HepG2 (cell line): ENCODE data around the gene CCDC197. TPM values are rescaled to one million over a fixed set of nuclear protein-coding genes. Genes with fewer than 3 reads are reported as not detected.

Experiments used
- ATAC-seq: fragments of 200-7000 bp; cut with Tn5 transposase; 3 replicates; pipeline ENCODE4 v1.9.1; 2020; ENCODE audit warnings: mild to moderate bottlenecking, moderate library complexity
- BruUV-seq: library from RNA; stranded (reverse); fragments of 400-500 nt; replicated peaks from 2 replicates; lab custom pipeline; 2021; lab: Mats Ljungman, UMichigan
- CTCF ChIA-PET: fragments of 300-600 bp; formaldehyde crosslinking; extraction: SDS; loops from one replicate; lab custom pipeline; 2021; ENCODE audit warnings: low total read pairs, inconsistent platforms, low intra/inter-chr PET ratio; lab: Yijun Ruan, JAX
- POLR2A ChIA-PET: fragments of 350-600 bp; sonication (Branson Sonifier 250); formaldehyde crosslinking; loops from one replicate; lab custom pipeline; 2020; ENCODE audit warnings: antibody characterized with exemption, inconsistent platforms; lab: Yijun Ruan, JAX
- DNase-seq: peaks from one replicate; pipeline ENCODE4 v3.0.0-alpha.2; 2015; ENCODE audit warnings: low spot score
- FAIRE-seq: peaks from 3 replicates; lab custom pipeline; 2011; peaks lifted over from hg19 to GRCh38; lab: Jason Lieb, UNC
- H2AFZ ChIP-seq: one replicate; pipeline ENCODE4 v1.6.1; 2011; ENCODE audit warnings: low read length, inconsistent platforms
- H3K27ac ChIP-seq: fragments of 300-600 bp; 3 replicates; pipeline ENCODE4 v1.8.0; 2011; ENCODE audit warnings: mixed run types, mild to moderate bottlenecking, mixed read lengths, low read length, inconsistent platforms; ENCODE audit not compliant: insufficient read depth; ENCODE audit errors: extremely low read length
- H3K27me3 ChIP-seq, 2 experiments: fragments of 200-600 bp in 1 of 2; 2 replicates in 1 of 2; 3 replicates in 1 of 2; pipeline versions ENCODE4 v1.6.0 to v1.8.0; 2011; ENCODE audit warnings: low read length in 2 of 2, mild to moderate bottlenecking in 2 of 2, moderate library complexity in 2 of 2, inconsistent platforms in 1 of 2; ENCODE audit not compliant: insufficient read depth in 2 of 2, control insufficient read depth in 1 of 2
- H3K36me3 ChIP-seq, 2 experiments: fragments of 200-600 bp in 1 of 2; replicated peaks in 1 of 2; 2 replicates in 1 of 2; 3 replicates in 1 of 2; pipeline versions ENCODE4 v1.5.1 to v1.8.0; 2011; ENCODE audit warnings: low read length in 2 of 2, inconsistent platforms in 1 of 2; ENCODE audit not compliant: insufficient read depth in 2 of 2, control insufficient read depth in 1 of 2
- H3K4me1 ChIP-seq: 2 replicates; pipeline ENCODE4 v1.5.1; 2012; ENCODE audit warnings: low read length, inconsistent platforms; ENCODE audit not compliant: insufficient read depth
- H3K4me2 ChIP-seq: 2 replicates; pipeline ENCODE4 v1.6.0; 2011; ENCODE audit warnings: low read depth, low read length, inconsistent platforms
- H3K4me3 ChIP-seq, 3 experiments: fragments of 200-600 bp in 1 of 3; sonication (generic), shearing (Covaris generic) in 1 of 3; replicated peaks in 1 of 3; 2 replicates each; pipeline ENCODE4 v1.5.1; 2011 to 2016; ENCODE audit warnings: low read length in 3 of 3, inconsistent platforms in 2 of 3, low read depth in 2 of 3, mild to moderate bottlenecking in 2 of 3, control low read depth in 1 of 3, mixed read lengths in 1 of 3; ENCODE audit not compliant: insufficient read depth in 1 of 3
- H3K79me2 ChIP-seq: one replicate; pipeline ENCODE4 v1.6.1; 2011; ENCODE audit warnings: low read length, inconsistent platforms; ENCODE audit not compliant: insufficient read depth
- H3K9ac ChIP-seq: 2 replicates; pipeline ENCODE4 v1.6.0; 2011; ENCODE audit warnings: mild to moderate bottlenecking, low read depth, low read length, inconsistent platforms; ENCODE audit not compliant: insufficient read depth
- H3K9me3 ChIP-seq: 2 replicates; pipeline ENCODE4 v1.5.1; 2012; ENCODE audit warnings: mild to moderate bottlenecking, low read length
- H4K20me1 ChIP-seq: 2 replicates; pipeline ENCODE4 v1.6.0; 2011; ENCODE audit warnings: inconsistent platforms, mild to moderate bottlenecking, low read length, moderate library complexity; ENCODE audit not compliant: insufficient read depth
- ARNT2 ChIP-seq: sonication (generic); formaldehyde crosslinking; IDR thresholded peaks from 2 replicates; pipeline ENCODE4 v1.8.0; 2022; ENCODE audit warnings: mild to moderate bottlenecking, low read depth, missing genetic modification reagents, moderate library complexity
- ATF1 ChIP-seq: IDR thresholded peaks from 2 replicates; pipeline ENCODE4 v1.6.1; 2016; ENCODE audit warnings: mild to moderate bottlenecking, control low read depth
- ETV5 ChIP-seq: IDR thresholded peaks from 2 replicates; pipeline ENCODE4 v1.6.1; 2018; ENCODE audit warnings: missing biosample characterization, missing genetic modification reagents, inconsistent platforms, borderline replicate concordance
- GFI1 ChIP-seq: sonication (generic); formaldehyde crosslinking; IDR thresholded peaks from 2 replicates; pipeline ENCODE4 v1.5.0; 2020; ENCODE audit warnings: missing genetic modification reagents, mild to moderate bottlenecking, borderline replicate concordance
- HOXA3 ChIP-seq: sonication (generic); formaldehyde crosslinking; IDR thresholded peaks from 2 replicates; pipeline ENCODE4 v1.5.0; 2020; ENCODE audit warnings: missing genetic modification reagents
- KDM5B ChIP-seq: sonication (generic); formaldehyde crosslinking; IDR thresholded peaks from 2 replicates; pipeline ENCODE4 v1.4.0; 2020; ENCODE audit warnings: missing genetic modification reagents, mild to moderate bottlenecking, borderline replicate concordance
- NFRKB ChIP-seq: fragments of 450-650 bp; IDR thresholded peaks from 2 replicates; pipeline ENCODE4 v1.6.1; 2017
- NR2C2 ChIP-seq: sonication (generic); formaldehyde crosslinking; IDR thresholded peaks from 2 replicates; pipeline ENCODE4 v1.4.0; 2020; ENCODE audit warnings: missing genetic modification reagents, mild to moderate bottlenecking, moderate library complexity, borderline replicate concordance
- NR2F1 ChIP-seq, 2 experiments: fragments of 450-650 bp in 1 of 2; formaldehyde crosslinking in 1 of 2; IDR thresholded peaks; 2 replicates each; pipeline versions ENCODE4 v1.5.0 to v1.6.1; 2016 to 2020; ENCODE audit warnings: mild to moderate bottlenecking in 1 of 2, missing compliant biosample characterization in 1 of 2, missing genetic modification reagents in 1 of 2, moderate library complexity in 1 of 2
- PLRG1 ChIP-seq: fragments of 450-650 bp; conservative IDR thresholded peaks from 2 replicates; pipeline ENCODE4 v1.6.1; 2016
- RARA ChIP-seq: IDR thresholded peaks from 2 replicates; pipeline ENCODE4 v1.6.1; 2016; ENCODE audit warnings: missing genetic modification reagents, missing compliant biosample characterization
- TBP ChIP-seq: sonication (generic); formaldehyde crosslinking; IDR thresholded peaks from 2 replicates; pipeline ENCODE4 v1.5.0; 2020; ENCODE audit warnings: missing genetic modification reagents
- ZFAT ChIP-seq: sonication (generic); formaldehyde crosslinking; conservative IDR thresholded peaks from 2 replicates; pipeline ENCODE4 v1.8.1; 2023; ENCODE audit warnings: missing genetic modification reagents, inconsistent platforms
- ZFP36 ChIP-seq: fragments of 150-350 bp; IDR thresholded peaks from 2 replicates; pipeline ENCODE4 v1.6.1; 2018; ENCODE audit warnings: borderline replicate concordance, low read length, low read depth; ENCODE audit not compliant: partially characterized antibody
- ZNF260 ChIP-seq: sonication (generic); formaldehyde crosslinking; IDR thresholded peaks from 2 replicates; pipeline ENCODE4 v1.4.0; 2020; ENCODE audit warnings: missing genetic modification reagents, low read depth, mild to moderate bottlenecking, borderline replicate concordance
- ZNF468 ChIP-seq: sonication (generic); formaldehyde crosslinking; IDR thresholded peaks from 2 replicates; pipeline ENCODE4 v1.8.0; 2022; ENCODE audit warnings: mild to moderate bottlenecking, moderate library complexity, missing genetic modification reagents
- ZNF780A ChIP-seq: sonication (generic); formaldehyde crosslinking; IDR thresholded peaks from 2 replicates; pipeline ENCODE4 v1.8.0; 2022; ENCODE audit warnings: mild to moderate bottlenecking, missing genetic modification reagents, moderate library complexity
- WGBS: methylation state at CpG from one replicate; pipeline ENCODE4 v1.1.6; 2017; ENCODE audit warnings: low lambda C conversion rate; 5-methylcytosine and 5-hydroxymethylcytosine counted together
- in situ Hi-C: cut with HindIII; loops from 2 replicates; pipeline ENCODE4 v1.10.0; 2017; ENCODE audit warnings: low pct_unique_long_range_greater_than_20kb; ENCODE audit not compliant: extremely low pct_ligation_motif_present
- intact Hi-C: fragments of 100-400 bp; cut with micrococcal nuclease; formaldehyde crosslinking; loops from one replicate; pipeline ENCODE4 v1.10.0; 2022; ENCODE audit not compliant: unreplicated experiment
- polyA plus RNA-seq, 8 experiments: library from polyadenylated mRNA; depleted of rRNA in 3 of 8; stranded (reverse) in 7 of 8; unstranded in 1 of 8; fragments of >200 nt; fragmentation: Illumina TruSeq in 4 of 8; extraction: Trizol in 4 of 8; gene quantifications; 2 replicates each; pipeline versions ENCODE4 v1.2.1 to v1.2.3, GENCODE V29; 2011 to 2016; ENCODE audit warnings: low read depth in 4 of 8, missing spikeins in 1 of 8, mixed read lengths in 1 of 8; ENCODE audit not compliant: insufficient read depth in 1 of 8
- total RNA-seq, 5 experiments: library from RNA; depleted of rRNA; stranded (reverse); fragments of >200 nt; fragmentation: Illumina TruSeq; extraction: Trizol; gene quantifications; 2 replicates each; pipeline ENCODE4 v1.2.3, GENCODE V29; 2016; ENCODE audit warnings: low read depth in 1 of 5
- TF ChIP-seq, protein P1 (sequence below): IDR thresholded peaks from 2 replicates; pipeline ENCODE4 v1.6.1; 2016; ENCODE audit warnings: low read depth, missing genetic modification reagents, missing compliant biosample characterization
- TF ChIP-seq, protein P2 (sequence below): sonication (generic); formaldehyde crosslinking; IDR thresholded peaks from 2 replicates; pipeline ENCODE4 v1.4.0; 2020; ENCODE audit warnings: missing genetic modification reagents

The CCDC197 gene
- total and polyA plus RNA-seq, 2 of the 13 experiments (the other 11 are each of a cell fraction or from before 2014, with no cell fraction given), result 0.11 to 0.13 TPM

DNA sequence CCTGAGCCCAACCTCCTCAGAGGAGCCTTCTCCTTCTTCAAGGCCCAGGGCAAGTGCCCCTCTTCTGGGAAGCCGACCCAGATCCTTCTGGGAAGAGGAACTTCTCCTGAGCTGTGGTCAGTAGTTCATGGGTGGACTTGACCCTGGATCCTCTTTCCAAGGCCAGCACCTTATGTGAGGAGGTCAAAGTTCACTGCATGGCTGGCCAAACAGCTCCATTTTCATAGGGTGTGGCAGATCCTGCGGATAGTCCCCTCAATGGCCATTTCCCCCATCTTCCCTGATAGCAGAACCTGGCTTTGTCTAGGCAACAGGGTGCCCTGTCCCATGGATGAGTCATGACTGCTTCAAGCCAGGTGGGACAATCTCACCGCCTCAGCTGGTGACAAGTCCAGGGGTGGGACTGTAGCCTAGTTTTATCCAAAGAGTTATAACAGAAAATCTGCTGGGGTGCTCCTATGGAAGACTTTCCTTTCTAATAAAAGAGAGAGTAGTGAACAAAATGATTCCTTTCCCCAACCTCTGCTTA, 31.1 kb upstream of the CCDC197 start:
- Histone ChIP-seq H3K27me3 (peaks cover 1 to 10% of the 10 kb centered on the region in 2 experiments; a peak in 3 of 5 replicates), H3K36me3 (no peaks in the 10 kb centered on the region), H3K4me3 (no peak overlapping the region), H3K9me3 (no peaks in the 10 kb centered on the region), H4K20me1 (no peaks in the 10 kb centered on the region), H2AFZ (no peak overlapping the region), H3K4me2 (peak overlapping the region; percentile 20; the same call in 1 of the 2 replicates), H3K9ac (no peak overlapping the region), H3K4me1 (peaks cover 49% of the 10 kb centered on the region), H3K27ac (no peak overlapping the region), H3K79me2 (no peaks in the 10 kb centered on the region)
- ATAC-seq (no peak), DNase-seq (no peak), FAIRE-seq (no peak)
- in situ Hi-C loops (no loop called here), intact Hi-C loops (no loop called here)
- no TSS peak for BruUV-seq
- ChIA-PET POLR2A (interaction anchor here (1.0 to 1.6 kb wide), 5 partner anchors 9 to 423 kb away, joined by 3 to 5 read pairs (median 3); partner anchors contain the start of gene SERPINA1), CTCF (no interaction called here)
- WGBS, result 29% methylated on average over 1 of the region's 3 CpGs
- TF ChIP-seq ZNF260 (CRISPR knock-in tag) (no peak), ZNF468 (CRISPR knock-in tag) (no peak), ZFP36 (no peak), KDM5B (CRISPR knock-in tag) (no peak), ZNF780A (CRISPR knock-in tag) (no peak), PLRG1 (no peak), NFRKB (no peak), NR2C2 (CRISPR knock-in tag) (peak; percentile 51; the same call in 1 of the 2 replicates), RARA (0 out of 2 replicates have a peak, but pooled peaks have one; percentile 6), ZFAT (CRISPR knock-in tag) (no peak), TBP (no peak), ARNT2 (CRISPR knock-in tag) (no peak), NR2F1 (CRISPR knock-in tag; IDR thresholded peaks at IDR 0.05) (0 out of 4 replicates have a peak, but pooled peaks of 1 of the 2 experiments have one; percentile 21), GFI1 (CRISPR knock-in tag) (no peak), HOXA3 (CRISPR knock-in tag) (no peak), ETV5 (no peak), ATF1 (no peak)
- TF ChIP-seq, protein P1, sequence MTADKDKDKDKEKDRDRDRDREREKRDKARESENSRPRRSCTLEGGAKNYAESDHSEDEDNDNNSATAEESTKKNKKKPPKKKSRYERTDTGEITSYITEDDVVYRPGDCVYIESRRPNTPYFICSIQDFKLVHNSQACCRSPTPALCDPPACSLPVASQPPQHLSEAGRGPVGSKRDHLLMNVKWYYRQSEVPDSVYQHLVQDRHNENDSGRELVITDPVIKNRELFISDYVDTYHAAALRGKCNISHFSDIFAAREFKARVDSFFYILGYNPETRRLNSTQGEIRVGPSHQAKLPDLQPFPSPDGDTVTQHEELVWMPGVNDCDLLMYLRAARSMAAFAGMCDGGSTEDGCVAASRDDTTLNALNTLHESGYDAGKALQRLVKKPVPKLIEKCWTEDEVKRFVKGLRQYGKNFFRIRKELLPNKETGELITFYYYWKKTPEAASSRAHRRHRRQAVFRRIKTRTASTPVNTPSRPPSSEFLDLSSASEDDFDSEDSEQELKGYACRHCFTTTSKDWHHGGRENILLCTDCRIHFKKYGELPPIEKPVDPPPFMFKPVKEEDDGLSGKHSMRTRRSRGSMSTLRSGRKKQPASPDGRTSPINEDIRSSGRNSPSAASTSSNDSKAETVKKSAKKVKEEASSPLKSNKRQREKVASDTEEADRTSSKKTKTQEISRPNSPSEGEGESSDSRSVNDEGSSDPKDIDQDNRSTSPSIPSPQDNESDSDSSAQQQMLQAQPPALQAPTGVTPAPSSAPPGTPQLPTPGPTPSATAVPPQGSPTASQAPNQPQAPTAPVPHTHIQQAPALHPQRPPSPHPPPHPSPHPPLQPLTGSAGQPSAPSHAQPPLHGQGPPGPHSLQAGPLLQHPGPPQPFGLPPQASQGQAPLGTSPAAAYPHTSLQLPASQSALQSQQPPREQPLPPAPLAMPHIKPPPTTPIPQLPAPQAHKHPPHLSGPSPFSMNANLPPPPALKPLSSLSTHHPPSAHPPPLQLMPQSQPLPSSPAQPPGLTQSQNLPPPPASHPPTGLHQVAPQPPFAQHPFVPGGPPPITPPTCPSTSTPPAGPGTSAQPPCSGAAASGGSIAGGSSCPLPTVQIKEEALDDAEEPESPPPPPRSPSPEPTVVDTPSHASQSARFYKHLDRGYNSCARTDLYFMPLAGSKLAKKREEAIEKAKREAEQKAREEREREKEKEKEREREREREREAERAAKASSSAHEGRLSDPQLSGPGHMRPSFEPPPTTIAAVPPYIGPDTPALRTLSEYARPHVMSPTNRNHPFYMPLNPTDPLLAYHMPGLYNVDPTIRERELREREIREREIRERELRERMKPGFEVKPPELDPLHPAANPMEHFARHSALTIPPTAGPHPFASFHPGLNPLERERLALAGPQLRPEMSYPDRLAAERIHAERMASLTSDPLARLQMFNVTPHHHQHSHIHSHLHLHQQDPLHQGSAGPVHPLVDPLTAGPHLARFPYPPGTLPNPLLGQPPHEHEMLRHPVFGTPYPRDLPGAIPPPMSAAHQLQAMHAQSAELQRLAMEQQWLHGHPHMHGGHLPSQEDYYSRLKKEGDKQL (CRISPR knock-in tag), result no peak
- TF ChIP-seq, protein P2, sequence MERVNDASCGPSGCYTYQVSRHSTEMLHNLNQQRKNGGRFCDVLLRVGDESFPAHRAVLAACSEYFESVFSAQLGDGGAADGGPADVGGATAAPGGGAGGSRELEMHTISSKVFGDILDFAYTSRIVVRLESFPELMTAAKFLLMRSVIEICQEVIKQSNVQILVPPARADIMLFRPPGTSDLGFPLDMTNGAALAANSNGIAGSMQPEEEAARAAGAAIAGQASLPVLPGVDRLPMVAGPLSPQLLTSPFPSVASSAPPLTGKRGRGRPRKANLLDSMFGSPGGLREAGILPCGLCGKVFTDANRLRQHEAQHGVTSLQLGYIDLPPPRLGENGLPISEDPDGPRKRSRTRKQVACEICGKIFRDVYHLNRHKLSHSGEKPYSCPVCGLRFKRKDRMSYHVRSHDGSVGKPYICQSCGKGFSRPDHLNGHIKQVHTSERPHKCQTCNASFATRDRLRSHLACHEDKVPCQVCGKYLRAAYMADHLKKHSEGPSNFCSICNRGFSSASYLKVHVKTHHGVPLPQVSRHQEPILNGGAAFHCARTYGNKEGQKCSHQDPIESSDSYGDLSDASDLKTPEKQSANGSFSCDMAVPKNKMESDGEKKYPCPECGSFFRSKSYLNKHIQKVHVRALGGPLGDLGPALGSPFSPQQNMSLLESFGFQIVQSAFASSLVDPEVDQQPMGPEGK (CRISPR knock-in tag), result no peak
